HEK293 (cell line): ENCODE data around the gene S100A6.
A peak's percentile ranks its signal among the peaks of the same experiment; 100 is the strongest.

Source experiments
- CTCF ChIA-PET: fragments of 350-600 bp; formaldehyde crosslinking; extraction: SDS; loops from one replicate; lab custom pipeline; 2021; ENCODE audit warnings: antibody characterized with exemption; lab: Yijun Ruan, JAX
- POLR2A ChIA-PET: fragments of 300-600 bp; formaldehyde crosslinking; extraction: SDS; loops from one replicate; lab custom pipeline; 2020; ENCODE audit warnings: antibody characterized with exemption, inconsistent platforms; lab: Yijun Ruan, JAX
- H3K27ac ChIP-seq: fragments of 200-500 bp; sonication (Bioruptor generic); 2 replicates; pipeline ENCODE4 v1.5.1; 2014; ENCODE audit warnings: low read depth, low read length, control low read depth, inconsistent platforms; ENCODE audit errors: extremely low read depth
- H3K36me3 ChIP-seq, 2 experiments: fragments of 200-500 bp in 1 of 2; sonication (Bioruptor generic) in 1 of 2; 1 replicate in 1 of 2; 2 replicates in 1 of 2; pipeline ENCODE4 v1.5.1; 2014 to 2017; ENCODE audit warnings: inconsistent platforms in 2 of 2, low read length in 2 of 2; ENCODE audit not compliant: control insufficient read depth in 2 of 2, insufficient read depth in 1 of 2
- H3K4me1 ChIP-seq: fragments of 200-500 bp; sonication (Bioruptor generic); 2 replicates; pipeline ENCODE4 v1.5.1; 2014; ENCODE audit warnings: mild to moderate bottlenecking, low read length, inconsistent platforms; ENCODE audit not compliant: control insufficient read depth, insufficient read depth
- H3K4me3 ChIP-seq: 2 replicates; pipeline ENCODE4 v1.5.1; 2011; ENCODE audit warnings: low read depth, mild to moderate bottlenecking, control low read depth, low read length, moderate library complexity
- H3K9me3 ChIP-seq: fragments of 200-500 bp; sonication (Bioruptor generic); 2 replicates; pipeline ENCODE4 v1.5.1; 2014; ENCODE audit warnings: low read depth, low read length, inconsistent platforms; ENCODE audit not compliant: control insufficient read depth, insufficient read depth
- GLI2 ChIP-seq: fragments of 450-650 bp; formaldehyde crosslinking; IDR thresholded peaks from 2 replicates; pipeline ENCODE4; 2017; ENCODE audit warnings: missing biosample characterization, missing genetic modification characterization, low read depth, borderline replicate concordance
- GLIS1 ChIP-seq: fragments of 450-650 bp; formaldehyde crosslinking; IDR thresholded peaks from 2 replicates; pipeline ENCODE4 v1.5.1; 2016; ENCODE audit warnings: missing biosample characterization, missing genetic modification characterization
- TCF7L2 ChIP-seq: IDR thresholded peaks from 2 replicates; pipeline ENCODE4 v1.6.1; 2011; ENCODE audit warnings: low read depth, mild to moderate bottlenecking, inconsistent platforms, low read length, moderate library complexity, borderline replicate concordance
- ZBTB48 ChIP-seq: fragments of 450-650 bp; formaldehyde crosslinking; IDR thresholded peaks from 2 replicates; pipeline ENCODE4 v1.5.1; 2016; ENCODE audit warnings: missing biosample characterization, missing genetic modification characterization
- ZNF23 ChIP-seq: fragments of 450-650 bp; formaldehyde crosslinking; IDR thresholded peaks from 2 replicates; pipeline ENCODE4 v1.5.1; 2016; ENCODE audit warnings: missing biosample characterization, missing genetic modification characterization, borderline replicate concordance
- ZNF341 ChIP-seq: fragments of 450-650 bp; formaldehyde crosslinking; IDR thresholded peaks from 2 replicates; pipeline ENCODE4; 2016; ENCODE audit warnings: low read depth, missing biosample characterization, missing genetic modification characterization
- ZNF510 ChIP-seq: fragments of 450-650 bp; formaldehyde crosslinking; IDR thresholded peaks from 2 replicates; pipeline ENCODE4 v1.5.1; 2018; ENCODE audit warnings: mild to moderate bottlenecking, missing genetic modification characterization, missing biosample characterization; ENCODE audit not compliant: insufficient replicate concordance
- ZNF791 ChIP-seq: fragments of 450-650 bp; formaldehyde crosslinking; IDR thresholded peaks from 2 replicates; pipeline ENCODE4 v1.5.1; 2016; ENCODE audit warnings: missing biosample characterization, missing genetic modification characterization
- TF ChIP-seq, protein P1 (sequence below): fragments of 450-650 bp; formaldehyde crosslinking; IDR thresholded peaks from 2 replicates; pipeline ENCODE4 v1.5.1; 2016; ENCODE audit warnings: missing biosample characterization, missing genetic modification characterization
- TF ChIP-seq, protein P2 (sequence below): fragments of 450-650 bp; formaldehyde crosslinking; IDR thresholded peaks from 2 replicates; pipeline ENCODE4 v1.5.1; 2017; ENCODE audit warnings: missing biosample characterization, missing genetic modification characterization
- TF ChIP-seq, protein P3 (sequence below): sonication (generic); formaldehyde crosslinking; IDR thresholded peaks from 2 replicates; pipeline ENCODE4 v1.8.1; 2022; ENCODE audit warnings: mild to moderate bottlenecking, moderate library complexity, missing genetic modification reagents
- TF ChIP-seq, protein P4 (sequence below): fragments of 450-650 bp; formaldehyde crosslinking; conservative IDR thresholded peaks from 2 replicates; pipeline ENCODE4 v1.5.1; 2016; ENCODE audit warnings: low read depth, missing biosample characterization, missing genetic modification characterization
- TF ChIP-seq, protein P5 (sequence below): fragments of 450-650 bp; IDR thresholded peaks from 2 replicates; pipeline ENCODE4 v1.5.1; 2018; ENCODE audit warnings: missing biosample characterization, missing genetic modification characterization
- TF ChIP-seq, protein P6 (sequence below): fragments of 450-650 bp; formaldehyde crosslinking; IDR thresholded peaks from 2 replicates; pipeline ENCODE4 v1.5.1; 2016; ENCODE audit warnings: missing biosample characterization, missing genetic modification characterization

S100A6 gene

DNA sequence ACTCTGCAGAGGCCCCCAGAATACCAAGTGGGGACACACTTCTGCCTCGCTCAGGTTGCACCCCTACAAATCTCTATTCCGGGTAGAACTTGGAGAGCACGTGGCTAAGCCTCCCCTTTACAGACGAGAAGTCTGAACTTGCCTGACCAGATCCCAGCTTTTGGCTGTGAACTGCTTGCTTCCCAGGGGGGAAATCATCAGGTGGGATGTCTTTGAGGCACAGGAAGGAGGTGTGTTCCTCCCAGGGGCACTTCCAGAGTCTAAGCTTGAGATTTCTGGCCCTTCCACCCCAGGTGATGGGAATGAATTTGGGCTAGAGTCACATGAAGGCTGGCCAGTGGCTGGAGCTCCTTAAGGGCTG is 14.6 kb upstream of the S100A6 start:
- ChIA-PET POLR2A (interaction anchor here (0.7 to 1.0 kb wide), 2 partner anchors 16 to 427 kb away, joined by 3 read pairs; partner anchors contain the start of genes JTB and S100A2), CTCF (interaction anchor here (0.7 to 3.3 kb wide), 8 partner anchors 14 to 631 kb away, joined by 3 to 12 read pairs (median 4); partner anchors contain the start of gene S100A13)
- H3K36me3 ChIP-seq = no peaks in the 10 kb centered on the region
- H3K9me3 ChIP-seq = no peaks in the 10 kb centered on the region
- H3K4me1 ChIP-seq = no peaks in the 10 kb centered on the region
- TF ChIP-seq GLI2 (tag by site-specific recombination) = no peak
- TF ChIP-seq, protein P1, sequence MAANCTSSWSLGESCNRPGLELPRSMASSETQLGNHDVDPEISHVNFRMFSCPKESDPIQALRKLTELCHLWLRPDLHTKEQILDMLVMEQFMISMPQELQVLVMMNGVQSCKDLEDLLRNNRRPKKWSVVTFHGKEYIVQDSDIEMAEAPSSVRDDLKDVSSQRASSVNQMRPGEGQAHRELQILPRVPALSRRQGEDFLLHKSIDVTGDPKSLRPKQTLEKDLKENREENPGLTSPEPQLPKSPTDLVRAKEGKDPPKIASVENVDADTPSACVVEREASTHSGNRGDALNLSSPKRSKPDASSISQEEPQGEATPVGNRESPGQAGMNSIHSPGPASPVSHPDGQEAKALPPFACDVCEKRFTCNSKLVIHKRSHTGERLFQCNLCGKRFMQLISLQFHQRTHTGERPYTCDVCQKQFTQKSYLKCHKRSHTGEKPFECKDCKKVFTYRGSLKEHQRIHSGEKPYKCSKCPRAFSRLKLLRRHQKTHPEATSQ (tag by site-specific recombination) = no peak
- TF ChIP-seq, protein P2, sequence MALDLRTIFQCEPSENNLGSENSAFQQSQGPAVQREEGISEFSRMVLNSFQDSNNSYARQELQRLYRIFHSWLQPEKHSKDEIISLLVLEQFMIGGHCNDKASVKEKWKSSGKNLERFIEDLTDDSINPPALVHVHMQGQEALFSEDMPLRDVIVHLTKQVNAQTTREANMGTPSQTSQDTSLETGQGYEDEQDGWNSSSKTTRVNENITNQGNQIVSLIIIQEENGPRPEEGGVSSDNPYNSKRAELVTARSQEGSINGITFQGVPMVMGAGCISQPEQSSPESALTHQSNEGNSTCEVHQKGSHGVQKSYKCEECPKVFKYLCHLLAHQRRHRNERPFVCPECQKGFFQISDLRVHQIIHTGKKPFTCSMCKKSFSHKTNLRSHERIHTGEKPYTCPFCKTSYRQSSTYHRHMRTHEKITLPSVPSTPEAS (tag by site-specific recombination) = no peak
- TF ChIP-seq ZNF341 = no peak
- TF ChIP-seq ZNF23 (tag by site-specific recombination) = no peak
- TF ChIP-seq ZNF510 (tag by site-specific recombination) = no peak
- H3K27ac ChIP-seq = no peak overlapping the region
- no peak overlapping the region for H3K4me3 ChIP-seq

DNA sequence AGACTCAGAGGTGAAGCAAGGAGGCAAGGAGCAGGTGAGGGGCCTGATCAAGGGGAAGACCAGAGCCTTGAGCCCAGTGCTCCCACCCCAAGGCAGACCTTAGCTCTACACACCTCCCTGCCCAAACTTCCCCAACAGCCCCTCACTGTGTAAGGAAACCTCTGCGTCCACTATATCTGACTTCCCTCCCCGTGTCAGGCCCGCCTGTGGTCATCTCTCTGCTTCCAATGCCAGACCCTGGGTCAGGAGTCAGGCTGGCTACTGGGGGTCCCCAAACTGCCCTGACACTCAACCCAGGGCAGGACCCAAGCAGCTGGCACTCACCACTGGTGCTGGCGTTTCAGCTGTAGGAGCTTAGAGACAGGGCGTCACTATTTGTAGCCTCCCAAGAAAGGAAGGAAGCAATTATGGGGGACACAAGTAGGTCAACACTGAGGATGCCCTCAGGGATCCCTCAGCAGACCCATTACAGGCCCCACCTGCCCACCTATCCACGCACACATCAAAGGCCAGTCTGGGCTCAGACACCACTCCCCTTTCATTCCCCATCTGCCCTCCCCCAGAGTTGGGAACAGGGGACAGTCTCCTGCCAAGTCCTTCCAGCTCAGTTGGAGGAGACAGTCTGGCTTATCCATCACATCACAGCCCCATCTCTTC is 14.1 kb upstream of the S100A6 start:
- TF ChIP-seq, protein P3, sequence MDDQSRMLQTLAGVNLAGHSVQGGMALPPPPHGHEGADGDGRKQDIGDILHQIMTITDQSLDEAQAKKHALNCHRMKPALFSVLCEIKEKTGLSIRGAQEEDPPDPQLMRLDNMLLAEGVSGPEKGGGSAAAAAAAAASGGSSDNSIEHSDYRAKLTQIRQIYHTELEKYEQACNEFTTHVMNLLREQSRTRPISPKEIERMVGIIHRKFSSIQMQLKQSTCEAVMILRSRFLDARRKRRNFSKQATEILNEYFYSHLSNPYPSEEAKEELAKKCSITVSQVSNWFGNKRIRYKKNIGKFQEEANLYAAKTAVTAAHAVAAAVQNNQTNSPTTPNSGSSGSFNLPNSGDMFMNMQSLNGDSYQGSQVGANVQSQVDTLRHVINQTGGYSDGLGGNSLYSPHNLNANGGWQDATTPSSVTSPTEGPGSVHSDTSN (CRISPR knock-in tag) = no peak
- TF ChIP-seq, protein P4, sequence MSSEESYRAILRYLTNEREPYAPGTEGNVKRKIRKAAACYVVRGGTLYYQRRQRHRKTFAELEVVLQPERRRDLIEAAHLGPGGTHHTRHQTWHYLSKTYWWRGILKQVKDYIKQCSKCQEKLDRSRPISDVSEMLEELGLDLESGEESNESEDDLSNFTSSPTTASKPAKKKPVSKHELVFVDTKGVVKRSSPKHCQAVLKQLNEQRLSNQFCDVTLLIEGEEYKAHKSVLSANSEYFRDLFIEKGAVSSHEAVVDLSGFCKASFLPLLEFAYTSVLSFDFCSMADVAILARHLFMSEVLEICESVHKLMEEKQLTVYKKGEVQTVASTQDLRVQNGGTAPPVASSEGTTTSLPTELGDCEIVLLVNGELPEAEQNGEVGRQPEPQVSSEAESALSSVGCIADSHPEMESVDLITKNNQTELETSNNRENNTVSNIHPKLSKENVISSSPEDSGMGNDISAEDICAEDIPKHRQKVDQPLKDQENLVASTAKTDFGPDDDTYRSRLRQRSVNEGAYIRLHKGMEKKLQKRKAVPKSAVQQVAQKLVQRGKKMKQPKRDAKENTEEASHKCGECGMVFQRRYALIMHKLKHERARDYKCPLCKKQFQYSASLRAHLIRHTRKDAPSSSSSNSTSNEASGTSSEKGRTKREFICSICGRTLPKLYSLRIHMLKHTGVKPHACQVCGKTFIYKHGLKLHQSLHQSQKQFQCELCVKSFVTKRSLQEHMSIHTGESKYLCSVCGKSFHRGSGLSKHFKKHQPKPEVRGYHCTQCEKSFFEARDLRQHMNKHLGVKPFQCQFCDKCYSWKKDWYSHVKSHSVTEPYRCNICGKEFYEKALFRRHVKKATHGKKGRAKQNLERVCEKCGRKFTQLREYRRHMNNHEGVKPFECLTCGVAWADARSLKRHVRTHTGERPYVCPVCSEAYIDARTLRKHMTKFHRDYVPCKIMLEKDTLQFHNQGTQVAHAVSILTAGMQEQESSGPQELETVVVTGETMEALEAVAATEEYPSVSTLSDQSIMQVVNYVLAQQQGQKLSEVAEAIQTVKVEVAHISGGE (tag by site-specific recombination) = 0 out of 2 replicates have a peak, but pooled peaks have one; percentile 18
- TF ChIP-seq TCF7L2 = no peak
- TF ChIP-seq, protein P5, sequence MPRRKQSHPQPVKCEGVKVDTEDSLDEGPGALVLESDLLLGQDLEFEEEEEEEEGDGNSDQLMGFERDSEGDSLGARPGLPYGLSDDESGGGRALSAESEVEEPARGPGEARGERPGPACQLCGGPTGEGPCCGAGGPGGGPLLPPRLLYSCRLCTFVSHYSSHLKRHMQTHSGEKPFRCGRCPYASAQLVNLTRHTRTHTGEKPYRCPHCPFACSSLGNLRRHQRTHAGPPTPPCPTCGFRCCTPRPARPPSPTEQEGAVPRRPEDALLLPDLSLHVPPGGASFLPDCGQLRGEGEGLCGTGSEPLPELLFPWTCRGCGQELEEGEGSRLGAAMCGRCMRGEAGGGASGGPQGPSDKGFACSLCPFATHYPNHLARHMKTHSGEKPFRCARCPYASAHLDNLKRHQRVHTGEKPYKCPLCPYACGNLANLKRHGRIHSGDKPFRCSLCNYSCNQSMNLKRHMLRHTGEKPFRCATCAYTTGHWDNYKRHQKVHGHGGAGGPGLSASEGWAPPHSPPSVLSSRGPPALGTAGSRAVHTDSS = no peak
- TF ChIP-seq, protein P6, sequence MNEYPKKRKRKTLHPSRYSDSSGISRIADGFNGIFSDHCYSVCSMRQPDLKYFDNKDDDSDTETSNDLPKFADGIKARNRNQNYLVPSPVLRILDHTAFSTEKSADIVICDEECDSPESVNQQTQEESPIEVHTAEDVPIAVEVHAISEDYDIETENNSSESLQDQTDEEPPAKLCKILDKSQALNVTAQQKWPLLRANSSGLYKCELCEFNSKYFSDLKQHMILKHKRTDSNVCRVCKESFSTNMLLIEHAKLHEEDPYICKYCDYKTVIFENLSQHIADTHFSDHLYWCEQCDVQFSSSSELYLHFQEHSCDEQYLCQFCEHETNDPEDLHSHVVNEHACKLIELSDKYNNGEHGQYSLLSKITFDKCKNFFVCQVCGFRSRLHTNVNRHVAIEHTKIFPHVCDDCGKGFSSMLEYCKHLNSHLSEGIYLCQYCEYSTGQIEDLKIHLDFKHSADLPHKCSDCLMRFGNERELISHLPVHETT (tag by site-specific recombination) = no peak
- 0 out of 2 replicates have a peak, but pooled peaks have one; percentile 38 for TF ChIP-seq GLIS1 (tag by site-specific recombination)
- TF ChIP-seq ZNF791 (tag by site-specific recombination) = no peak
- TF ChIP-seq ZBTB48 (tag by site-specific recombination) = no peak
- Histone ChIP-seq H3K9me3 (no peaks in the 10 kb centered on the region), H3K4me1 (no peaks in the 10 kb centered on the region), H3K4me3 (no peak overlapping the region), H3K27ac (no peak overlapping the region), H3K36me3 (no peaks in the 10 kb centered on the region)
- POLR2A ChIA-PET = interaction anchor here (1.0 kb wide), 1 partner anchor 16 kb away, joined by 3 read pairs; the partner anchor contains the start of gene S100A2
- CTCF ChIA-PET = interaction anchor here (0.7 to 3.3 kb wide), 7 partner anchors 16 to 631 kb away, joined by 3 to 12 read pairs (median 4); partner anchors contain the start of gene S100A13
